Measurements from ENCODE around the gene NUDT14. TPM values are rescaled to one million over a fixed set of nuclear protein-coding genes. Genes with fewer than 3 reads are reported as not detected.

The NUDT14 gene
- total and polyA plus RNA-seq, 2 donors from 2014 or later = 48.6 to 59.1 TPM

GRCh38 chr14:105176513-105176912, 4.6 kb downstream of the NUDT14 start:
- H3K36me3 ChIP-seq (ENCODE audit: control insufficient read depth in 2 of 3, insufficient read depth in 3 of 3, low read length in 3 of 3) = no peaks in the 10 kb centered on the region
- no peak for FAIRE-seq
- no peak overlapping the region for H3K9ac ChIP-seq (ENCODE audit: low read length in 3 of 3)
- TF ChIP-seq CTCF (IDR thresholded peaks at IDR 0.05; ENCODE audit: borderline replicate concordance, extremely low read depth, insufficient read depth) = no peak
- no peak overlapping the region for H3K27ac ChIP-seq (ENCODE audit: low read depth in 2 of 2, low read length in 2 of 2)
- no peak overlapping the region for H3K4me3 ChIP-seq (ENCODE audit: low read length in 3 of 3)
- peaks cover 0 to 10% (median 0%) of the 10 kb centered on the region in 3 donors for H3K4me1 ChIP-seq (ENCODE audit: control insufficient read depth in 2 of 3, insufficient read depth in 2 of 3, low read depth in 1 of 3, low read length in 3 of 3)
- intact Hi-C loops (cut with DNase I) = no loop called here
- no peaks in the 10 kb centered on the region for H3K27me3 ChIP-seq (ENCODE audit: control insufficient read depth, insufficient read depth, low read length)
- H3K9me3 ChIP-seq (ENCODE audit: control insufficient read depth in 2 of 3, insufficient read depth in 1 of 3, low read length in 3 of 3) = no peaks in the 10 kb centered on the region
- DNase-seq = no peak

GRCh38 chr14:105173901-105174894, 6.9 kb downstream of the NUDT14 start:
- FAIRE-seq = no peak
- Histone ChIP-seq H3K27ac (ENCODE audit: low read depth in 2 of 2, low read length in 2 of 2) (no peak overlapping the region), H3K4me1 (ENCODE audit: control insufficient read depth in 2 of 3, insufficient read depth in 2 of 3, low read depth in 1 of 3, low read length in 3 of 3) (peaks cover 0 to 10% (median 0%) of the 10 kb centered on the region in 3 donors), H3K9ac (ENCODE audit: low read length in 3 of 3) (no peak overlapping the region), H3K36me3 (ENCODE audit: control insufficient read depth in 2 of 3, insufficient read depth in 3 of 3, low read length in 3 of 3) (no peaks in the 10 kb centered on the region), H3K27me3 (ENCODE audit: control insufficient read depth, insufficient read depth, low read length) (no peaks in the 10 kb centered on the region), H3K4me3 (ENCODE audit: low read length in 3 of 3) (no peak overlapping the region), H3K9me3 (ENCODE audit: control insufficient read depth in 2 of 3, insufficient read depth in 1 of 3, low read length in 3 of 3) (no peaks in the 10 kb centered on the region)
- intact Hi-C loops (cut with DNase I) = no loop called here
- no peak for TF ChIP-seq CTCF (IDR thresholded peaks at IDR 0.05; ENCODE audit: borderline replicate concordance, extremely low read depth, insufficient read depth)
- DNase-seq = no peak

GRCh38 chr14:105173145-105173544, 8.0 kb downstream of the NUDT14 start:
- DNase-seq (no peak), FAIRE-seq (no peak)
- TF ChIP-seq CTCF (IDR thresholded peaks at IDR 0.05; ENCODE audit: borderline replicate concordance, extremely low read depth, insufficient read depth) = no peak
- H3K27ac ChIP-seq (ENCODE audit: low read depth in 2 of 2, low read length in 2 of 2) = no peak overlapping the region
- no peaks in the 10 kb centered on the region for H3K9me3 ChIP-seq (ENCODE audit: control insufficient read depth in 2 of 3, insufficient read depth in 1 of 3, low read length in 3 of 3)
- no peaks in the 10 kb centered on the region for H3K27me3 ChIP-seq (ENCODE audit: control insufficient read depth, insufficient read depth, low read length)
- H3K36me3 ChIP-seq (ENCODE audit: control insufficient read depth in 2 of 3, insufficient read depth in 3 of 3, low read length in 3 of 3) = no peaks in the 10 kb centered on the region
- H3K4me3 ChIP-seq (ENCODE audit: low read length in 3 of 3) = no peak overlapping the region
- intact Hi-C loops (cut with DNase I) = no loop called here
- peaks cover 0 to 10% (median 0%) of the 10 kb centered on the region in 3 donors for H3K4me1 ChIP-seq (ENCODE audit: control insufficient read depth in 2 of 3, insufficient read depth in 2 of 3, low read depth in 1 of 3, low read length in 3 of 3)
- H3K9ac ChIP-seq (ENCODE audit: low read length in 3 of 3) = no peak overlapping the region

Measured in kidney (tissue), 14 donors.